HG03457 (cell line): ENCODE results near the gene EFHC2.
"Not testable (repeated sequence)": the region's sequence is repeated elsewhere in the genome, so short reads cannot be mapped to it uniquely, and the experiment has no call there.

Experiments
- ATAC-seq: cut with Tn5 transposase; IDR thresholded peaks from one replicate; pipeline ENCODE4 v1.9.1; 2021; ENCODE audit warnings: moderate number of reproducible peaks; ENCODE audit not compliant: unreplicated experiment

The EFHC2 gene

GRCh38 chrX:44235534-44235933 is 107.9 kb downstream of the EFHC2 start:
- no peak for ATAC-seq

DNA sequence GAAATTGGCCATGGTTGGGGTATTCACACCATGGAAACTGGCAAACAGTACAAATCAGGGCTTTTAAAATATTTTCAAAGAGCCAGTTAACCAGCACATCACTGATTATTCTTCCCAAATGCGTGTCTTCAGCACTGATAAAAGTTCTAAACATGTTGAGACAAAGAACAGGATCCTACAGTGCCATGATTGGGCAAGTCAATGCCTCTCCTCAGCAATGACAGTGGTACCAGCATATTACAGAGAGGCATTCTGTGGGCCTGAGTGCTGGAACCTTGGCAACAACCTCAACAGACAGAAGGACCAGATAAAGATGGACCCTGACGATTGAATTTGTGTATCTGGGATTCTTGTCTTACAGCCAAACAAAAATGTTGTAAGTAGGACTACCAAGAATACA is 108.9 kb downstream of the EFHC2 start:
- ATAC-seq, result no peak

DNA sequence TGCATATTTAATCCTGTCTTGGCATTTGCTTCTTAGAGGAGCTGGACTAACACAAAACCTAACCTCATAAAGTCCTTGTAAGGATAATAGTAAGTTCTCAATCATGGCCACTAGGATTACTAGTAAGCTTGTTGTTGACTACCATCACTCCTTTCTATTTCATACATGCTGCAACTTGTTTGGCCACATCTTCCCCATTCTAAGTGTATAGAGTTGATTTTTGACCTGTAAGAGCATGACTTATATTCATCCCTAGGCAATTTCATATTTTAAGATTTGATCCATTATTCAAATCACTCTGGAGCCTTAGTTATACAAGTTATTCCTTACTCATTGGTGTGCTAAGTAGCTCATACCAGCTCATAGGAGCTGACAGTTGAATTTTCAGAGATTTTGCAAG is 109.4 kb downstream of the EFHC2 start:
- no peak for ATAC-seq

DNA sequence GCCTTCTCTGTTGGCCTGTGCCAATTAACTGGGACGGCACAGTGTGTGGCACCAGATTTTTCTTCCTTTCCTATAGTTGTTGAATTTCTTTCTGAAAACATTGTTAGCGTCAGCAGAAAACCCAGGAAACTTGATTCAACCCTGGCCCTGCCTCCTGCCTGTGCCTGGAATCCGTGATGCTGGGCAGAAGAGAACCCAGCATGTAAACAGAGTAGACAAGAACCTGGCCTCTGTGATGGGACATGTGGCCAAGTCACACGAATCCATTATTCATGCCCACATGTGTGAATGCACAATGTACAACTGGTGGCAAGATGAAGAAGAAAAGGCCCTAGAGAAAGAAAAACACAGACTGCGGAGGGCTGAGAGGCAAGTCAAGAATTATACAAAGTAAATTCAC is 111.4 kb downstream of the EFHC2 start:
- ATAC-seq, result no peak

GRCh38 chrX:44228621-44229020 is 114.9 kb downstream of the EFHC2 start:
- ATAC-seq, result no peak

DNA sequence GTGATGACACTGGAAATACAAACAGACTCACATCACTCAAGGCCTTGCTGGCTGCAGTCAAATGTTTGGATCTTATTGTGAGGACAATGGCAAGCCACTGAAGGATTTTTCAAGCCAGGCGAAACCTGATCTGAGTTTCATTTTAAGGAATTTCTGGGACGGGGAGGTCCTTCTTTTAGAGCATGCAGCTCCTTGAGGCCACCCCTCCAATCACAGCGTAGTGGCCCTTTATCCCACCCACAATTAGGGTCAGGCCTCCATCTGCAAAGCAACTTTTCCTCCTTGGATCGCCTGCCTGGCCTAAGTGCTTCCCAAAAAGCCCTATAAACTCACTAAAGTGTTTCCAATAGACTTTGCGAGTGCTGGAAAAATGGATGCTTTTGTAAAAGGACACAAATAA is 115.5 kb downstream of the EFHC2 start:
- no peak for ATAC-seq

DNA sequence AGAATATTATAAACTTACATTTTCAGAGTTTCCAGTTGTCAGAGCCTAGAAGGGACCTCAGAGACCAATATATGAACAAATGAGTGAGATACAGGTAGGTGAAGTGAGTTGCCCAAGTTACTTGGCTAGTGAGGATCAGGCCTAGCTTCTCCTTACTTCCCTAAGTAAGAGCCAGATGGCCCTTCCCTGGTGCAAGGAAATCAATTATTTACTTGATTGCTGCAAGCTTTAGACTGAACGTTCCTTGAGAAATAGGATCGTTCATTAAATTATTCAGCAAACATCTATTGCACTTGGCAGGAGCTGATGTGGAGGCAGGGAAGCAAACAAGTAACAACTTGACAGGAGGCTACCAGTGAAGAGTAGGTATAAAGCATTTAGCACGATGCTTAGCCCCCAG is 117.8 kb downstream of the EFHC2 start:
- no peak for ATAC-seq

DNA sequence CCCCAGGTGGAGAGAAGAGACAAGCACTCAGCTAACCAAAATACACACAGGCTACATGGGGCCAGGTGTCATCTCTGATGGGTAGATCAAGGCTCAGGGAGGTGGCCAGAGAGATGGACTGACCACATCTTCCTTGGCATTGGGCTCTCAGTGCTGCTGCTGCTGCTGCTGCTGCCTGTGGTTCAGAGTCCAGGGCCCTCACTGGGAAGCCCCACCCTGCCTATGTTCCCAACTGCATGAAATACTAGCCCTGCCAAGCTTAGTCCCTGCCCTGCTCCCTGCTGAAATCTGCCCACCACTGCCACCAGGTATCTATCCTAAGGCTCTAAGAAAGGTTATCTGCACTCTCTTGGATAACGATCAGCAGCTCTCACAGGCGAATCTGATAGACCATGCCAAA is 118.7 kb downstream of the EFHC2 start:
- no peak for ATAC-seq

DNA sequence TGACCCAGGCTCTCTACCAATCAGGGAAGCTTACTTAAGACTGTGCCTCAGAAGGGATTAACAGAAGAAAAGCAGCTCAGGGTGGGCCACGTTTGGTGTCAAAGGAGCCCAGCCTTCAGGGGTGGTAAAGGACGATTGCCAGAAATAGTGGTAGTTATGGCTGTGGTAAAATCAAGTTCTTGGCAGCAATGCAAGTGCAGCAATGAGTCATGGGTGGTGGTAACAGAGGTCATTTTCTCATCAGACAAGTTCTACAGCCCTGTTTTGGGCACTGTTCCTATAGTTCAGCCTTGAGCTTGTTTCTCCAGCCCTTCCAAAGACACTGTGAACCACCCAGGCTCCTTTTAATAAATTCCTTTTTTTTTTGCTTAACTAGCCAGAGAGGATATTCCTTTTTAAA is 120.3 kb downstream of the EFHC2 start:
- no peak for ATAC-seq

DNA sequence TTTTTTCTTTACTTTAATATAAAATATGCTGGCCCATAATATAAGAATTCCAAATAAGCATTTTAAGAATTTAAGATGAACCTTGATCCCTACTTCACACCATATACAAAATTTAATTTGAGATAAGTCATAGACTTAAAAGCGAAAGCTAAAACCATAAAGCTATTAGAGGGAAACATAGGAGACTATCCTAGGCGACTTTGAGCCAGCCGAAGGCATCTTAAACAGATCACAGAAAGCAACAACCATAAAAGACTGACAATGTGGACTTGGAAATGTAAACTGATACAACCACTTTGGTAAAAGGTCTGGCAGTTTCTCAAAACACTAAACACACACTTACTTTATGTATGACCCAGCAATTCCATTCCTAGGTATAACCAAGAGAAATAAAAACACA is 125.0 kb downstream of the EFHC2 start:
- ATAC-seq, result no peak

DNA sequence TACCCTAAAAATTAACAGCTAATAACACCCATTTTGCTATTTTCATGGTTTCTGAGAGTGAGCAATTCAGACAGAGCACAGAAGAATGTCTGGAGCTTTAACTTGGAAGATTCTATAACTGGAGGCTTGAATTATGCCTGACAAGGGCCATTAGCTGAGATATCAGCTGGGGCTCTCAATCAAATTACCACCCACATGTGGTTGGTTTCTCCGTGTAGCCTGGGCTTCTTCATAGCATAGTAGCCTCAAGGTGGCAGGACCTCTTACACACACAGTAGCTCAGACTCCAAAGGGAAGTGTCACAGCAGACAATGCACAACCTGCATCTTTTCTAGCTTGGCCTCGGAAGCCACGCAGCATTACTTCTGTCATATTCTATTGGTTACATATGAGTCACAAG is 127.3 kb downstream of the EFHC2 start:
- ATAC-seq, result no peak

- ATAC-seq, result no peak
Observed at GRCh38 chrX:44203791-44204190, 139.7 kb downstream of the EFHC2 start.

GRCh38 chrX:44202596-44202995 is 140.9 kb downstream of the EFHC2 start:
- no peak for ATAC-seq

DNA sequence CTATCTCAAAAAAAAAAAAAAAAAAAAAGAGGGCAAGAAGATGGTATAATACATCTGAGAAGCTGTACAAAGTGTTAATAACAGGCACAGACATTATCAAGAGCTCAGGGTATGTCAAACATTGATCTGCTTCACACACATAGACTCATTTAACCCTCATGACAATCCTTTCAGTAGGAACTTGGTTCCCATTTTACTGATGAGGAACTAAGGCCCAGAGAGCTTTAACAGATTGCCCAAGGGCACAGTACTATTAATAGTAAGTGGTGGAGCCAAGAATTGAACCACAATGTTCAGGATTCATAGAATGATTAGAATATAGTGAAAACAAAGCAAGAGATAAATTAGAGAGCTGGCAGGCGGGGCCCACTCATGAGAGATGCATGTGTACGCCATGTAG is 154.4 kb downstream of the EFHC2 start:
- ATAC-seq, result no peak

DNA sequence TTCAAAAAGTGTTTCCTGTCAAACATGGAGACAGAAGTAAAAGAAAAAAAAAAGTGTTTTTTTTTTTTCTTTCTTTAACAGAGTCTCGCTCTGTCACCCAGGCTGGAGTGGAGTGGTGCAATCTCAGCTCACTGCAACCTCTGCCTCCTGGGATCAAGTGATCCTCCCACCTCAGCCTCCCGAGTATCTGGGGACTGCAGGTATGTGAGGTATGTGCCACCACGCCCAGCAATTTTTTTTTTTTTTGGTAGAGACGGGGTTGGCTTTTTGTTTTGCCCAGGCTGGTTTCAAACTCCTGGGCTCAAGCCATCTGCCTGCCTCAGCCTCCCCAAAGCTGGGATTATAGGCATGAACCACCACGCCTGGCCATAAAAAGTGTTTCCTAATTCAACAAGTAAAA is 155.6 kb downstream of the EFHC2 start:
- ATAC-seq, result not testable (repeated sequence)

DNA sequence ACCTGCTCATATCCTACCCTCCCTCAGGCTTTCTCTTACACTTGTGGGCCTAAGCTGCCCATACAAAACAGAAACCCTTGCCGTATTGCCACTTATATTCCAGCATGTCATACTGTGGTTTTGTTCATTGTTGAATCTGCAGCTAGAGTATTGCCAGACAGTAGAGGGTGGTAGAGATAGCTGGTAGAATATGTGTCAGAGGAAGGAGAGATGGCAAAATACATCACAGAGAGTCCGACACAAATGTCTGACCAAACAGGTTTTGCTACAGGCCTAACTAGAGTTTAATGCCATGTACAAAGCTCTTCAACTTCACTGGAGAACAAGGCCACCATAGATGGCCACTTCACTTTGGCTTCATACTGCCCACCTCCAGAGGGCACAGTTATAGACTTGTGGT is 160.1 kb downstream of the EFHC2 start:
- ATAC-seq, result no peak

- no peak for ATAC-seq
Observed at GRCh38 chrX:44178274-44179053, 165.0 kb downstream of the EFHC2 start.

DNA sequence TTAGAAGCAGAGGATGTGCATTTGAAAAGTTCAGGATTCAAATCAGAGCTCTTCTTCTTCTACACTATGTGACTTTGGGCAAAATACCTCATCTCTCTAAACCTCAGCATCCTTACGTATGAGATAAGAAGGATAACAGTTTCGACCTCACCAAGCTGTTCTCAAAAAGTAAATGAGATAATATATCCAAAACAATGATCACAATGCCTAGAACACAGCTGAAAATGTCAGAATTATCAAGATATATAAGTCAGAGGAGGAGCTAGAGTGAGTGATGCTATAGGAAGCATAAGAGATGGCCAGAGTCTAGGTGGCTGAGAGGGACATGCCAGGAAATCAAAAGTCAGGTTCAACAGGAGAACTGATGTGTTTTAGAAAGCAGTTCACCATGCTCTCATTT is 168.0 kb downstream of the EFHC2 start:
- ATAC-seq, result no peak

DNA sequence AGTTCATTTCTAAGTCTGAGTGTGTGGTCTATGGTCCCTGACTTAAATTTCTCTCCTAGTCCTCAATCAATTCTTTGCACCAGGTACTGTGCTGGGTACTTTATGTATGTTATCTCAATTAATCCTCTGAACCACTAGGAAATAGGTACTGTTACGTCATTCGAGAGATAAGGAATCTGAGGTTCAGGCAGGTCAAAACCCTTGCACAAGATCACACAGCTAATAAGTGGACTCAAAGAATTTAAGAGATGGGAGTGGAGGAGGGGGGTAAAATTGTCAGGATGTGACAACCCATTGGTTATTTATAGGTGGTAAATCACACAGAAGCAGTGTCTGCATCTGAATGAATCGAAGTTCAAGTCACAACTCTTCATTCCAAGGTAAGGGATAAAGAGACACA is 169.4 kb downstream of the EFHC2 start:
- ATAC-seq, result no peak

DNA sequence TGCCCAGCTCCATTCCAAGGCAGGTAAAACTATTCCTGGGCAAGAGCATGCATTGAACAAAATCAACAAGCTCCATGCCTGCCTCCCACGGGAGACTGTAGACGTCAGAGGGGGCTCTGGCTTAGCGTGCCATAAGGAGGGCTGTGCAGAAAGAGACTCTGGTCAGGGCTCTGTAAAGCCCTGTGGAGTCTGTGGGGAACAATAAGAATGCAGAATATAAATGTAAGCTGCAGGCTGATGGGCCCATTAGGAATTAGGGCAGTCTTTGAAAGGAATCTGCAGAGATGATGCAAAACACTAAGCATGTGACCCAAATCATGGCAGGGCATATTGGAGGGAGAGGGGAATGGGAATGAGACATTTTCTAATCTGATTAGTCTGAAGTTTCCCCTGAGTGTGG is 170.3 kb downstream of the EFHC2 start:
- ATAC-seq, result no peak

DNA sequence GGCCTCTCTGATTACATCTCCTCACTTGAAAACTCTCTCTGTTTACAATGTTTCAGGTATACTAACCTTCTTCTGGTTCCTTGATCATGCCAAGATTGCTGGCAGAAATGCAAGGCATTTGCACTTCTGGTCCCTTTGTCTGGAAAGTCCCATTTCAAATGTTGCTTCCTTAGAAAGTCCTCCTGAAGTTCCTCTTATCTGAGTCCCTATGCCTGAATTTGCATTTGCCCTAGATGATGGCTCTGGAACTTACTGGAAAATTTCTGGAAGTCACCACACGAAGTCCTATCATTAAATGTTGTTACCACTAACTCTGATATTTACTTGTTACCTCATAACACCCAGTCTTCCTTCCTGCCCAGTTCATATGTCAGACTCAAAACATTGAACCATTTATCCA is 176.4 kb downstream of the EFHC2 start:
- no peak for ATAC-seq

DNA sequence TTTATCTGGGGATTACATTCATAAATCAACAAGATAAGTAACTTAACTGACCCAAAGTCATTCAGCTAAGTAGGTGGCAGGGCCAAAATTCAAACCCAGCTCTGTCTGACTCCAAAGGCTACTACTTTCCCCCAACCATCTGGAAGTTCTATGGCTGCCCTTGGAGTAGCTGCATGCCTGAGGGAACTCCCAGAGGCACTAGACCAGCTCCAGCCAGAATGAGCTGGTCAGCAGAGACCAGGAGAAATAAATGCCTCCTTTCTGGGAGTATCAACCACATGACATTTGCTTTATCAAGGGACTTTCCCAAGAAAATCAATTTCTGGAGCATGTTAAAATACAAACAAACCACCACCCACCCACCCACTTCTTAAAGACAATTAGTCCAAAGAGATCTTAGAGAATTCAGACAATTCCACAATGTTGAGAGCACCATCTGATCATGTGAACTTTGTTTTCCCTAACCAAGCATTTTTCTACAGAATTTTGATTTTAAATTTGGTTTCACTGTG is 180.5 kb downstream of the EFHC2 start:
- ATAC-seq, result no peak

- ATAC-seq, result no peak
Observed at GRCh38 chrX:44157858-44158257, 185.6 kb downstream of the EFHC2 start.
